Activated T-cell treated with anti-CD3 and anti-CD28 coated beads, Interleukin-2, amount 50 U/mL, for 48 hours (primary cell): ENCODE measurements around the gene FBXL14.
"Not testable (repeated sequence)": the region's sequence is repeated elsewhere in the genome, so short reads cannot be mapped to it uniquely, and the experiment has no call there.

Experiments
- DNase-seq, 2 experiments: peaks; one replicate each; pipeline ENCODE4 v3.0.0-alpha.2; 2020

The FBXL14 gene

GRCh38 chr12:1566449-1567135, 27.8 kb downstream of the FBXL14 start:
- no peak for DNase-seq

- DNase-seq = no peak
Observed at GRCh38 chr12:1565172-1565571, 29.2 kb downstream of the FBXL14 start.

- DNase-seq = no peak
Observed at GRCh38 chr12:1564067-1564466, 30.3 kb downstream of the FBXL14 start.

GRCh38 chr12:1562813-1563407, 31.5 kb downstream of the FBXL14 start:
- DNase-seq = no peak

GRCh38 chr12:1560704-1561103, 33.7 kb downstream of the FBXL14 start:
- no peak for DNase-seq

GRCh38 chr12:1559676-1560091, 34.7 kb downstream of the FBXL14 start:
- no peak for DNase-seq

GRCh38 chr12:1558108-1558507, 36.3 kb downstream of the FBXL14 start:
- DNase-seq = not testable (repeated sequence)

- peak; percentile 64 to 69 for DNase-seq
Observed at GRCh38 chr12:1553987-1554982, 40.1 kb downstream of the FBXL14 start.

- no peak for DNase-seq
Observed at GRCh38 chr12:1553536-1553935, 40.8 kb downstream of the FBXL14 start.

GRCh38 chr12:1552911-1553491, 41.4 kb downstream of the FBXL14 start:
- DNase-seq = no peak

GRCh38 chr12:1552171-1552570, 42.2 kb downstream of the FBXL14 start:
- DNase-seq = no peak

GRCh38 chr12:1551496-1551895, 42.9 kb downstream of the FBXL14 start:
- DNase-seq = no peak

GRCh38 chr12:1546931-1547640, 47.3 kb downstream of the FBXL14 start:
- no peak for DNase-seq

GRCh38 chr12:1544996-1545700, 49.2 kb downstream of the FBXL14 start:
- no peak for DNase-seq

- no peak for DNase-seq
Observed at GRCh38 chr12:1542599-1542998, 51.8 kb downstream of the FBXL14 start.

GRCh38 chr12:1540690-1541089, 53.7 kb downstream of the FBXL14 start:
- DNase-seq = no peak

GRCh38 chr12:1539135-1539534, 55.2 kb downstream of the FBXL14 start:
- no peak for DNase-seq

- DNase-seq = no peak
Observed at GRCh38 chr12:1536817-1537216, 57.6 kb downstream of the FBXL14 start.

GRCh38 chr12:1534748-1535147, 59.6 kb downstream of the FBXL14 start:
- DNase-seq = no peak

- peak; percentile 77 to 78 for DNase-seq
Observed at GRCh38 chr12:1533602-1534304, 60.6 kb downstream of the FBXL14 start.

GRCh38 chr12:1533205-1533601, 61.2 kb downstream of the FBXL14 start:
- peak; percentile 41 to 53 for DNase-seq
